ENCODE measurements around the gene KRT80. TPM values are rescaled to one million over a fixed set of nuclear protein-coding genes. Genes with fewer than 3 reads are reported as not detected.

The KRT80 gene
- total RNA-seq, 1 donor from 2014 or later, result not detected

- no peak for TF ChIP-seq CTCF (IDR thresholded peaks at IDR 0.05; ENCODE audit: partially characterized antibody, unreplicated experiment)
- no peak overlapping the region for H3K27ac Mint-ChIP-seq (ENCODE audit: unreplicated experiment)
- no peak overlapping the region for H3K4me3 Mint-ChIP-seq (ENCODE audit: unreplicated experiment)
These were observed 1.7 kb upstream of the KRT80 start for GRCh38 chr12:52193532-52193931.

GRCh38 chr12:52190860-52191729, 719 bp downstream of the KRT80 start:
- Mint-ChIP-seq H3K9me3 (ENCODE audit: unreplicated experiment) (peaks cover 4% of the 10 kb centered on the region), H3K4me1 (ENCODE audit: low read depth, unreplicated experiment) (no peaks in the 10 kb centered on the region), H3K27me3 (ENCODE audit: unreplicated experiment) (peaks cover 6% of the 10 kb centered on the region), H3K36me3 (ENCODE audit: unreplicated experiment) (no peaks in the 10 kb centered on the region), H3K4me3 (ENCODE audit: unreplicated experiment) (no peak overlapping the region), H3K27ac (ENCODE audit: unreplicated experiment) (no peak overlapping the region)
- peak; percentile 16 for DNase-seq
- no peak for TF ChIP-seq CTCF (IDR thresholded peaks at IDR 0.05; ENCODE audit: partially characterized antibody, unreplicated experiment)

More at GRCh38 chr12:52193532-52193931, 1.7 kb upstream of the KRT80 start:
- no peaks in the 10 kb centered on the region for H3K4me1 Mint-ChIP-seq (ENCODE audit: low read depth, unreplicated experiment)
- H3K9me3 Mint-ChIP-seq (ENCODE audit: unreplicated experiment), result peaks cover 2% of the 10 kb centered on the region
- peaks cover 11% of the 10 kb centered on the region for H3K27me3 Mint-ChIP-seq (ENCODE audit: unreplicated experiment)
- H3K36me3 Mint-ChIP-seq (ENCODE audit: unreplicated experiment), result no peaks in the 10 kb centered on the region
- peak; percentile 11 for DNase-seq

- TF ChIP-seq CTCF (IDR thresholded peaks at IDR 0.05; ENCODE audit: partially characterized antibody, unreplicated experiment), result no peak
- Mint-ChIP-seq H3K27me3 (ENCODE audit: unreplicated experiment) (peaks cover 6% of the 10 kb centered on the region), H3K4me3 (ENCODE audit: unreplicated experiment) (no peak overlapping the region), H3K27ac (ENCODE audit: unreplicated experiment) (no peak overlapping the region), H3K36me3 (ENCODE audit: unreplicated experiment) (no peaks in the 10 kb centered on the region), H3K9me3 (ENCODE audit: unreplicated experiment) (peaks cover 4% of the 10 kb centered on the region), H3K4me1 (ENCODE audit: low read depth, unreplicated experiment) (no peaks in the 10 kb centered on the region)
- DNase-seq, result no peak
These were observed 2.2 kb downstream of the KRT80 start for GRCh38 chr12:52189376-52190174.

GRCh38 chr12:52188658-52189057, 3.2 kb downstream of the KRT80 start:
- Mint-ChIP-seq H3K27me3 (ENCODE audit: unreplicated experiment) (peaks cover 6% of the 10 kb centered on the region), H3K4me3 (ENCODE audit: unreplicated experiment) (no peak overlapping the region), H3K27ac (ENCODE audit: unreplicated experiment) (no peak overlapping the region), H3K36me3 (ENCODE audit: unreplicated experiment) (no peaks in the 10 kb centered on the region), H3K9me3 (ENCODE audit: unreplicated experiment) (peaks cover 4% of the 10 kb centered on the region), H3K4me1 (ENCODE audit: low read depth, unreplicated experiment) (no peaks in the 10 kb centered on the region)
- DNase-seq, result no peak
- no peak for TF ChIP-seq CTCF (IDR thresholded peaks at IDR 0.05; ENCODE audit: partially characterized antibody, unreplicated experiment)
